Measurements from ENCODE around the gene SH3RF3.

DNA sequence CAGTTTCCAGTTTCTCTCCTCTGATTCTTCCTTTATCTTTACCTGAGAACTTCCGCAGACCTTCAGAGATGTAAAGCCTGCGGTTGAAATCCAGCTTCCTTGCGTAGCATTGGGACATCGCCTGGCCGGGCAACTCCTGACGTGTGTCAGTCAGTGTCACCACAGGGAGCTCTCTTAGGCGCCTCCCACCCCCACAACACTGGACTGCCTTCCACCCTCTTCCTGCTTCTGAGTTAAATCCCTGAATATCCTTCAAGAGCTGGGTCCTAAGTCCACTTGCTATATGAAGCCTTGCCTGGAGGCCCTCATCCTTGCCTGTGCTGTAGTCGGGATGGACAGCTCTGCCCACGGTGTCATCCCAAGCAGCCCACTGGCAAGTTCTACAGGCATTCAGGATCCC is 305.3 kb downstream of the SH3RF3 start:
- TF ChIP-seq SIN3A (IDR thresholded peaks at IDR 0.05; ENCODE audit: low read depth) (no peak), JUND (IDR thresholded peaks at IDR 0.05) (no peak), EZH2 (IDR thresholded peaks at IDR 0.05) (no peak), TCF7L2 (IDR thresholded peaks at IDR 0.05; ENCODE audit: borderline replicate concordance, extremely low read depth, insufficient read depth, insufficient read length) (no peak), EGR1 (IDR thresholded peaks at IDR 0.05; ENCODE audit: low read depth) (no peak), POLR2A (IDR thresholded peaks at IDR 0.05; ENCODE audit: borderline replicate concordance, extremely low read depth, insufficient read depth, insufficient read length) (no peak), POLR2AphosphoS5 (IDR thresholded peaks at IDR 0.05; ENCODE audit: low read depth, low read length) (no peak), ATF3 (IDR thresholded peaks at IDR 0.05) (no peak)
- TF ChIP-seq, protein P1, sequence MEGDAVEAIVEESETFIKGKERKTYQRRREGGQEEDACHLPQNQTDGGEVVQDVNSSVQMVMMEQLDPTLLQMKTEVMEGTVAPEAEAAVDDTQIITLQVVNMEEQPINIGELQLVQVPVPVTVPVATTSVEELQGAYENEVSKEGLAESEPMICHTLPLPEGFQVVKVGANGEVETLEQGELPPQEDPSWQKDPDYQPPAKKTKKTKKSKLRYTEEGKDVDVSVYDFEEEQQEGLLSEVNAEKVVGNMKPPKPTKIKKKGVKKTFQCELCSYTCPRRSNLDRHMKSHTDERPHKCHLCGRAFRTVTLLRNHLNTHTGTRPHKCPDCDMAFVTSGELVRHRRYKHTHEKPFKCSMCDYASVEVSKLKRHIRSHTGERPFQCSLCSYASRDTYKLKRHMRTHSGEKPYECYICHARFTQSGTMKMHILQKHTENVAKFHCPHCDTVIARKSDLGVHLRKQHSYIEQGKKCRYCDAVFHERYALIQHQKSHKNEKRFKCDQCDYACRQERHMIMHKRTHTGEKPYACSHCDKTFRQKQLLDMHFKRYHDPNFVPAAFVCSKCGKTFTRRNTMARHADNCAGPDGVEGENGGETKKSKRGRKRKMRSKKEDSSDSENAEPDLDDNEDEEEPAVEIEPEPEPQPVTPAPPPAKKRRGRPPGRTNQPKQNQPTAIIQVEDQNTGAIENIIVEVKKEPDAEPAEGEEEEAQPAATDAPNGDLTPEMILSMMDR (IDR thresholded peaks at IDR 0.05 in 2 of 3, conservative IDR thresholded peaks at IDR 0.05 in 1 of 3; ENCODE audit: borderline replicate concordance in 1 of 3, insufficient read depth in 1 of 3, low read depth in 2 of 3, low read length in 2 of 3) = no peak

All from HCT116 (cell line).